Stimulated activated CD4-positive, alpha-beta T cell treated with anti-CD3 and anti-CD28 coated beads, Interleukin-12 subunit alpha, Interleukin-12 subunit beta, amount 100 ng/mL, for 24 hours (primary cell): ENCODE results near the gene PLK4.
"Not testable (repeated sequence)": the region's sequence is repeated elsewhere in the genome, so short reads cannot be mapped to it uniquely, and the experiment has no call there.

Source experiments
- DNase-seq, 2 experiments: peaks; one replicate each; pipeline ENCODE4 v3.0.0-alpha.2; 2020; ENCODE audit warnings: low read depth in 2 of 2

Gene PLK4

GRCh38 chr4:127905029-127905428 lies 24.3 kb downstream of the PLK4 start:
- no peak for DNase-seq

DNA sequence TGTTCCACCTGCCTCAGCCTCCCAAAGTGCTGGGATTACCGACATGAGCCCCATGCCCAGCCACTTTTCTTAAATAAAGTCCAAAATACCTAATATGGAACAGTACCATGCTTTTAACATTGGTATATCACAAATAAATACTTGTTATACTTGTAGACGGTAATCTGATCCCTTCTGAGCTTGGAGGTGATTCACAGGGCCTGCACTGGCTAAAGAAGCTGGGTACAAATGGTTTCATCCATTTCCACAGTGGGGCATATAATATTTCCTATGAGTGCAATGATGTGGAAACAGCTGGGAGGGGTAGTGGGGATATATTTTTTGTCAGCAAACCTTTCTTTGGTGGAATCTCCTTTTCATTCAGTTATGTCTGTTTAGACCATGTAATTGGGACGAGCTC lies 35.8 kb downstream of the PLK4 start:
- no peak for DNase-seq

DNA sequence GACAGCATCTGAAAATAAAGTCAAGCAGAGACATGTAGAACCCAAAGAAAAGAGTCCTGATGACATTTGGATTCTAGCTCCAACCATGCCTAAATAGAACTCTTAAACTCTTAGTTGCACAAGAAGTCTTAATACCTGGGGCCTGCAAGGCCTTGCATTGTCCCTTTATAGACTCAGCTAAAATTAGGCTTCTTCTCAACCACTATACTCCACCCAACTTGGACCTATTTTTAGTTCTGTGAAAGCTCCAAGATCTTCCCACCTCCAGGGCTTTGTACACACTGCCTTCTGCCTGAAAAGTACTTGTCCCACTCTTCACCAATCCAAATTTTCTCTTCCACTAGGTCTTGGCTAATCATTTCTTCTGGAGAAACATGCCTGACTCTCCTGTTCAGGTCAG lies 36.5 kb downstream of the PLK4 start:
- no peak for DNase-seq

- no peak for DNase-seq
Observed at GRCh38 chr4:127920521-127920920, 39.8 kb downstream of the PLK4 start.

DNA sequence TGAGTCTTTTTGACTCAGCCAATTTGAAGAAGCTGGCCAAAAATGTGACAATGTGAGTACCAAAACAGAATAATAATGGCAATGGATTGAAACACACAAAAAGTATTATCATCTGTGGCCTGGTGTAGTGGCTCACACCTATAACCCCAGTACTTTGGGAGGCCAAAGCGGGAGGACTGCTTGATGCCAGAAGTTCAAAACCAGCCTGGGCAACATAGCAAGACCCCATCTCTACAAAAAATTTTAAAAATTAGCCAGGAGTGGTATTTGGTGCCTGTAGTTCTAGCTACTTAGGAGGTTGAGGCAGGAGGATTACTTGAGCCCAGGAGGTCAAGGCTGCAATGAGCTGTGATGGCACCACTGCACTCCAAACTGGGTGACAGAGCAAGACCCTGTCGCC lies 41.5 kb downstream of the PLK4 start:
- no peak for DNase-seq

DNA sequence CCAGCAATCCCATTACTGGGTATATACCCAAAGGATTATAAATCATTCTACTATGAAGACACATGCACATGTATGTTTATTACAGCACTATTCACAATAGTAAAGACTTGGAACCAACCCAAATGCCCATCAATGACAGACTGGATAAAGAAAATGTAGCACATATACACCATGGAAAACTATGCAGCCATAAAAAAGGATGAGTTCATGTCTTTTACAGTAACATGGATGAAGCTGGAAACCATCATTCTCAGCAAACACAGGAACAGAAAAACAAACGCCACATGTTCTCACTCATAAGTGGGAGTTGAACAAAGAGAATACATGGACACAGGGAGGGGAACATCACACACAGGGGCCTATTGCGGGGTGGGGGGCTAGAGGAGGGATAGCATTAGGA lies 45.0 kb downstream of the PLK4 start:
- not testable (repeated sequence) for DNase-seq

DNA sequence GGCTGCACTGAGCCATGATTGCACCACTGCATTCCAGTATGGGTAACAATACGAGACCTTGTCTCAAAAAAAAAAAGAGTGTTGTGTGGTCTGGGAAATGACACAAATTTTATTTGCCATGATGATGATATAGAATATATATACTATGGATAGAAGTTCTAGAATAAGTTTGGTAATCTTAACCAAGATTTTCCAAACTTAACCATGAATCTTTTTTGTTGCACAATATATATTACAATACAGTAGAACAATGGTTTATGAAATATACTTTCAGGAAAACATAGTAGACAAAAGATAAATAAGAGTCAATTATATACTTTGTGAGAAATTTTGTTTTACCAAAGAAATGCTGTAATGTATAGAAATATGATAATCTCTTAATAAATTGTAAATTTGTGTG lies 49.5 kb downstream of the PLK4 start:
- no peak for DNase-seq

- not testable (repeated sequence) for DNase-seq
Observed at GRCh38 chr4:127931836-127932235, 51.1 kb downstream of the PLK4 start.

DNA sequence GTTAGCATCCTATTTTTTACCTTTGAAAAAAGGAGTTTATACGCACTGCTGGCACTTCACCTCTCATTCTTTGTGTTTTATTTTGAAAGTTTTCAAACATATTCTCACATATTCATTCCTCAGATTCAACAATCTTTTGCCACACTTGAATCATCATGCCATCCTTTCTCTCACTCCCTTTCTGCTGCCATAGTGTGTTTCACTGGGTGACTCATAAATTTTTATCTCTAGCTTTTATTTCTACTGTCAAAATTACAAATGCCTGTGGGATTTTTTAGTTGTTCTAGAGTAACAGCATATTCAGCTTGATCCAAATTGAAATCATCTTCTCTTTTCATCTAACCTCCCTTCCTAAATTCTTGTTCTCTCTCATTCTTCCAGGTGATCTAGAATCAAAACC lies 56.3 kb downstream of the PLK4 start:
- DNase-seq: no peak
